ENCODE results near the gene OSBPL6.
A peak's percentile ranks its signal among the peaks of the same experiment; 100 is the strongest.
"Not testable (repeated sequence)": the region's sequence is repeated elsewhere in the genome, so short reads cannot be mapped to it uniquely, and the experiment has no call there.

The OSBPL6 gene

GRCh38 chr2:178193823-178194599, at the start of gene OSBPL6:
OSBPL6 (plus strand) TSS chr2:178194512; CDS start chr2:178306185, 111,673 bp downstream.
- peak; percentile 51 for DNase-seq

GRCh38 chr2:178152033-178152432, 42.3 kb upstream of the OSBPL6 start:
- peak; percentile 19 for DNase-seq

- DNase-seq: no peak
These were observed 41.8 kb upstream of the OSBPL6 start for GRCh38 chr2:178152542-178152941.

- DNase-seq: no peak
These were observed 41.3 kb upstream of the OSBPL6 start for GRCh38 chr2:178152977-178153376.

GRCh38 chr2:178153878-178154277, 40.4 kb upstream of the OSBPL6 start:
- not testable (repeated sequence) for DNase-seq

GRCh38 chr2:178155524-178155923, 38.8 kb upstream of the OSBPL6 start:
- no peak for DNase-seq

- DNase-seq: no peak
These were observed 36.7 kb upstream of the OSBPL6 start for GRCh38 chr2:178157574-178157973.

- DNase-seq: no peak
These were observed 34.3 kb upstream of the OSBPL6 start for GRCh38 chr2:178159966-178160365.

- DNase-seq: no peak
These were observed 33.7 kb upstream of the OSBPL6 start for GRCh38 chr2:178160601-178161000.

- no peak for DNase-seq
These were observed 30.9 kb upstream of the OSBPL6 start for GRCh38 chr2:178163395-178163794.

- no peak for DNase-seq
These were observed 30.4 kb upstream of the OSBPL6 start for GRCh38 chr2:178163911-178164310.

GRCh38 chr2:178173657-178174056, 20.7 kb upstream of the OSBPL6 start:
- no peak for DNase-seq

- no peak for DNase-seq
These were observed 17.1 kb upstream of the OSBPL6 start for GRCh38 chr2:178177066-178177679.

- DNase-seq: not testable (repeated sequence)
These were observed 13.7 kb upstream of the OSBPL6 start for GRCh38 chr2:178180648-178181047.

- no peak for DNase-seq
These were observed 6.5 kb upstream of the OSBPL6 start for GRCh38 chr2:178187861-178188260.

- no peak for DNase-seq
These were observed 5.8 kb upstream of the OSBPL6 start for GRCh38 chr2:178188466-178188865.

GRCh38 chr2:178191004-178191508, 3.3 kb upstream of the OSBPL6 start:
- DNase-seq: no peak

GRCh38 chr2:178191511-178191910, 2.8 kb upstream of the OSBPL6 start:
- no peak for DNase-seq

- DNase-seq: peak; percentile 73
These were observed 853 bp upstream of the OSBPL6 start for GRCh38 chr2:178193496-178193822.

- peak; percentile 41 for DNase-seq
These were observed 483 bp downstream of the OSBPL6 start for GRCh38 chr2:178194600-178195389.

GRCh38 chr2:178195390-178196166, 1.3 kb downstream of the OSBPL6 start:
- peak; percentile 41 for DNase-seq

GRCh38 chr2:178197791-178198190, 3.5 kb downstream of the OSBPL6 start:
- no peak for DNase-seq

- not testable (repeated sequence) for DNase-seq
These were observed 4.1 kb downstream of the OSBPL6 start for GRCh38 chr2:178198441-178198840.

All from NCI-H748 treated with DMSO at 0.1 percent for 48 hours (cell line).